Liver (tissue), 9 donors: Measurements from ENCODE around the gene CXorf38. TPM values are rescaled to one million over a fixed set of nuclear protein-coding genes. Genes with fewer than 3 reads are reported as not detected.
A peak's percentile ranks its signal among the peaks of the same experiment; 100 is the strongest.

Source experiments
- DNase-seq: peaks from one replicate; pipeline ENCODE4 v3.0.0-alpha.2; 2017; ENCODE audit warnings: low spot score
- H3K27ac ChIP-seq, 2 donors: one replicate each; pipeline ENCODE4 v1.7.0; 2013; ENCODE audit warnings: inconsistent platforms in 2 of 2, low read length in 2 of 2, control low read depth in 1 of 2, low read depth in 1 of 2, mild to moderate bottlenecking in 1 of 2
- H3K27me3 ChIP-seq, 4 donors: one replicate each; pipeline versions ENCODE4 v1.6.1 to v1.7.0; 2013; ENCODE audit warnings: low read length in 3 of 4, inconsistent platforms in 1 of 4, mild to moderate bottlenecking in 1 of 4, moderate library complexity in 1 of 4; ENCODE audit not compliant: control insufficient read depth in 4 of 4, insufficient read depth in 4 of 4
- H3K36me3 ChIP-seq, 4 donors: one replicate each; pipeline versions ENCODE4 v1.6.1 to v1.7.0; 2013; ENCODE audit warnings: low read length in 3 of 4, mild to moderate bottlenecking in 3 of 4, low read depth in 1 of 4, moderate library complexity in 1 of 4; ENCODE audit not compliant: control insufficient read depth in 4 of 4, insufficient read depth in 3 of 4
- H3K4me1 ChIP-seq, 4 donors: one replicate each; pipeline versions ENCODE4 v1.6.1 to v1.7.0; 2013; ENCODE audit warnings: low read length in 3 of 4, mild to moderate bottlenecking in 3 of 4, moderate library complexity in 1 of 4; ENCODE audit not compliant: control insufficient read depth in 4 of 4, insufficient read depth in 4 of 4
- H3K4me3 ChIP-seq, 3 donors: one replicate each; pipeline versions ENCODE4 v1.6.1 to v1.7.0; 2013; ENCODE audit warnings: low read length in 3 of 3, control low read depth in 1 of 3, low read depth in 1 of 3, mild to moderate bottlenecking in 1 of 3
- H3K9ac ChIP-seq, 2 donors: one replicate each; pipeline ENCODE4 v1.7.0; 2013; ENCODE audit warnings: low read length in 2 of 2, mild to moderate bottlenecking in 2 of 2, moderate library complexity in 2 of 2, control low read depth in 1 of 2, low read depth in 1 of 2
- H3K9me3 ChIP-seq, 4 donors: one replicate each; pipeline versions ENCODE4 v1.6.1 to v1.7.0; 2013; ENCODE audit warnings: low read length in 3 of 4; ENCODE audit not compliant: control insufficient read depth in 4 of 4
- ATF3 ChIP-seq: IDR thresholded peaks from 2 replicates; pipeline ENCODE4 v1.6.1; 2016; ENCODE audit warnings: antibody characterized with exemption
- CTCF ChIP-seq: fragments of 150-350 bp; IDR thresholded peaks from 2 replicates; pipeline ENCODE4 v1.5.1; 2017; ENCODE audit warnings: improper control_type of control experiment, low read depth, low read length; ENCODE audit not compliant: missing input control
- EGR1 ChIP-seq, 2 donors: IDR thresholded peaks; 2 replicates each; pipeline ENCODE4 v1.6.1; 2016 to 2018; ENCODE audit warnings: antibody characterized with exemption in 2 of 2, low read depth in 2 of 2
- FOXA1 ChIP-seq: IDR thresholded peaks from 2 replicates; pipeline ENCODE4 v1.6.1; 2016; ENCODE audit warnings: antibody characterized with exemption
- FOXA2 ChIP-seq: IDR thresholded peaks from 2 replicates; pipeline ENCODE4 v1.6.1; 2016; ENCODE audit warnings: antibody characterized with exemption
- GABPA ChIP-seq, 2 donors: IDR thresholded peaks in 1 of 2; conservative IDR thresholded peaks in 1 of 2; 2 replicates each; pipeline ENCODE4 v1.6.1; 2016; ENCODE audit warnings: antibody characterized with exemption in 2 of 2, mild to moderate bottlenecking in 1 of 2, moderate library complexity in 1 of 2
- HNF4A ChIP-seq, 2 donors: conservative IDR thresholded peaks; 2 replicates each; pipeline ENCODE4 v1.6.1; 2016; ENCODE audit warnings: antibody characterized with exemption in 2 of 2, mild to moderate bottlenecking in 2 of 2
- JUND ChIP-seq, 2 donors: IDR thresholded peaks; 2 replicates each; pipeline ENCODE4 v1.6.1; 2016; ENCODE audit warnings: antibody characterized with exemption in 2 of 2
- MAX ChIP-seq: IDR thresholded peaks from 2 replicates; pipeline ENCODE4 v1.6.1; 2016; ENCODE audit warnings: antibody characterized with exemption
- NR2F2 ChIP-seq: IDR thresholded peaks from 2 replicates; pipeline ENCODE4 v1.6.1; 2016; ENCODE audit warnings: antibody characterized with exemption
- RAD21 ChIP-seq, 2 donors: IDR thresholded peaks; 2 replicates each; pipeline ENCODE4 v1.6.1; 2016; ENCODE audit warnings: antibody characterized with exemption in 2 of 2, mild to moderate bottlenecking in 2 of 2
- REST ChIP-seq: IDR thresholded peaks from 2 replicates; pipeline ENCODE4 v1.6.1; 2016; ENCODE audit warnings: antibody characterized with exemption, mild to moderate bottlenecking
- RXRA ChIP-seq, 2 donors: IDR thresholded peaks; 2 replicates each; pipeline ENCODE4 v1.6.1; 2017 to 2018; ENCODE audit warnings: antibody characterized with exemption in 2 of 2, mild to moderate bottlenecking in 1 of 2
- SP1 ChIP-seq: IDR thresholded peaks from 2 replicates; pipeline ENCODE4 v1.6.1; 2018; ENCODE audit warnings: antibody characterized with exemption, mild to moderate bottlenecking
- TAF1 ChIP-seq: conservative IDR thresholded peaks from 2 replicates; pipeline ENCODE4 v1.6.1; 2016; ENCODE audit warnings: antibody characterized with exemption, mild to moderate bottlenecking
- YY1 ChIP-seq: IDR thresholded peaks from 2 replicates; pipeline ENCODE4 v1.6.1; 2016; ENCODE audit warnings: antibody characterized with exemption, mild to moderate bottlenecking
- ZBTB33 ChIP-seq: IDR thresholded peaks from 2 replicates; pipeline ENCODE4 v1.6.1; 2016; ENCODE audit warnings: antibody characterized with exemption
- WGBS: extraction: QIAGEN DNeasy Blood & Tissue Kit; methylation state at CpG from one replicate; pipeline ENCODE4 v1.1.7; 2013; 5-methylcytosine and 5-hydroxymethylcytosine counted together
- polyA plus RNA-seq, 2 donors: library from polyadenylated mRNA; stranded (reverse) in 1 of 2; unstranded in 1 of 2; fragments of 200-250 nt in 1 of 2; fragments of >200 nt in 1 of 2; fragmentation: Nextera tagmentation in 1 of 2; extraction: Ambion mirVana in 1 of 2; gene quantifications; one replicate each; pipeline versions ENCODE4 v1.2.1 to v1.2.3, GENCODE V29; 2013 to 2015
- total RNA-seq, 2 donors: library from RNA; depleted of rRNA; stranded (reverse); fragments of >200 nt; gene quantifications; one replicate each; pipeline ENCODE4 v1.2.3, GENCODE V29; 2014
- donor health status: healthy.
- donor health status: healthy.
- donor health status: healthy.
- donor health status: healthy.
- donor health status: healthy.

The CXorf38 gene
- total and polyA plus RNA-seq, 4 donors, result 3.7 to 8.3 (median 5.7) TPM

- H3K27me3 ChIP-seq, result no peaks in the 10 kb centered on the region
- peaks cover 0 to 5% (median 0%) of the 10 kb centered on the region in 4 donors for H3K36me3 ChIP-seq
- TF ChIP-seq CTCF (no peak), ATF3 (no peak), MAX (peak; percentile 41), TAF1 (peak; percentile 19), SP1 (peak; percentile 82), RXRA (IDR thresholded peaks at IDR 0.05) (peak; percentile 74 to 76), EGR1 (IDR thresholded peaks at IDR 0.05; ENCODE audit: low read depth in 2 of 2) (no peak), FOXA1 (no peak), RAD21 (IDR thresholded peaks at IDR 0.05) (peak in 1 of 2 donors; percentile 19), GABPA (IDR thresholded peaks at IDR 0.05 in 1 of 2, conservative IDR thresholded peaks at IDR 0.05 in 1 of 2) (peak; percentile 28 to 80), HNF4A (conservative IDR thresholded peaks at IDR 0.05) (peak; percentile 48 to 65), NR2F2 (peak; percentile 12), JUND (IDR thresholded peaks at IDR 0.05) (peak in 1 of 2 donors; percentile 57)
- peak overlapping the region; percentile 30 to 82 (median 36) for H3K4me3 ChIP-seq
- DNase-seq, result peak; percentile 36
- H3K4me1 ChIP-seq, result peaks cover 3 to 43% (median 28%) of the 10 kb centered on the region in 4 donors
- peak overlapping the region; percentile 74 to 98 for H3K27ac ChIP-seq
- 0% methylated on average over 4 of the region's 4 CpGs for WGBS
- H3K9me3 ChIP-seq, result no peaks in the 10 kb centered on the region
- H3K9ac ChIP-seq, result peak overlapping the region in 1 of 2 donors; percentile 90
Observed at GRCh38 chrX:40644821-40645358, 2.5 kb downstream of the CXorf38 start.

GRCh38 chrX:40644176-40644575 is 3.2 kb downstream of the CXorf38 start:
- H3K4me1 ChIP-seq, result peaks cover 3 to 43% (median 28%) of the 10 kb centered on the region in 4 donors
- H3K9me3 ChIP-seq, result no peaks in the 10 kb centered on the region
- TF ChIP-seq EGR1 (IDR thresholded peaks at IDR 0.05; ENCODE audit: low read depth in 2 of 2) (no peak), REST (no peak), FOXA2 (no peak), CTCF (no peak), SP1 (no peak), RAD21 (IDR thresholded peaks at IDR 0.05) (no peak), MAX (no peak), JUND (IDR thresholded peaks at IDR 0.05) (no peak), ZBTB33 (no peak), FOXA1 (no peak), YY1 (no peak), GABPA (IDR thresholded peaks at IDR 0.05 in 1 of 2, conservative IDR thresholded peaks at IDR 0.05 in 1 of 2) (no peak), ATF3 (no peak), NR2F2 (no peak)
- H3K36me3 ChIP-seq, result peaks cover 0 to 11% (median 2%) of the 10 kb centered on the region in 4 donors
- H3K27ac ChIP-seq, result peak overlapping the region in 1 of 2 donors; percentile 98
- no peak for DNase-seq
- H3K4me3 ChIP-seq, result peak overlapping the region in 1 of 3 donors; percentile 82
- peak overlapping the region in 1 of 2 donors; percentile 90 for H3K9ac ChIP-seq
- peaks cover 0 to 3% (median 0%) of the 10 kb centered on the region in 4 donors for H3K27me3 ChIP-seq
- 45% methylated on average over 5 of the region's 5 CpGs for WGBS
